Measurements from ENCODE around the gene RNF19B. TPM values are rescaled to one million over a fixed set of nuclear protein-coding genes. Genes with fewer than 3 reads are reported as not detected.
A peak's percentile ranks its signal among the peaks of the same experiment; 100 is the strongest.

The RNF19B gene
- polyA plus RNA-seq, 3 donors, result 17.7 to 19.9 (median 18.5) TPM

DNA sequence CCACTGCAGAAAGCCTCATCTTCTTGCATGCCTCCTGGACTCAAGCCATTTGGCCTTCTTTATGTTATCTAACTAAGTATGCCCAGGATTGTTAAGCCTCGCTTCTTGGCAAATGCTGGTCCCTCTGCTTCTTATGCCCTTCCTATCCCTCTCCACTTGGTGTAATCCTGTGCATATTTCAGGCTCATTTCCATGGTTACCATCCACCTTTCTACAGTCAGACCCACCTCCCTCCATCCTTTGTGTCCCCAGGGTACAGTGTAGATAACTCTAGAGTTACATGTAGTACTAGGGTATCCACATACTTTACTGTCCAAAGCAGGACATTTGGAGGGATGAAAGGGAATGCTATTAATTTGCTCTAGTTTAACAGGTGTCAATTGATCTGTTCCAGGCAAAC is 6.5 kb upstream of the RNF19B start:
- no peak for DNase-seq

DNA sequence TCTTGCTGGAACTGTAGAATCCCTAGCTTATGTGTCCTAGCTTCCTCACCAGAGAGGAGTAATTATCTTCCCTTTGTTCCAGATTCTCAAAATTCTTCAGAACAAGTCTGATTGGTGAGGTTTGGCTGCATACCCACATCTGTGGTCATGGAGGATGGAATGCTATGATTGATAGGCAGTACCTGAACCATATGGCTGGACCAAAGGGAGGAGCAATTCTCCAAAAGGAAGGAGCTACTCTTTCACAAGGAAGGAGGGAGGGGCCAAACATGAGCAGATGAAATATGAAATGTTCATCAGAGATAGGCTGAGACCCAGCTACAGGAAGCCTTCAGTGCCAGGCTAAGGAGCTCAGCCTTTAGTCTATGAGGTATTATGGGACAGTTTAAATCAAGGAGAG is 5.0 kb upstream of the RNF19B start:
- no peak for DNase-seq

DNA sequence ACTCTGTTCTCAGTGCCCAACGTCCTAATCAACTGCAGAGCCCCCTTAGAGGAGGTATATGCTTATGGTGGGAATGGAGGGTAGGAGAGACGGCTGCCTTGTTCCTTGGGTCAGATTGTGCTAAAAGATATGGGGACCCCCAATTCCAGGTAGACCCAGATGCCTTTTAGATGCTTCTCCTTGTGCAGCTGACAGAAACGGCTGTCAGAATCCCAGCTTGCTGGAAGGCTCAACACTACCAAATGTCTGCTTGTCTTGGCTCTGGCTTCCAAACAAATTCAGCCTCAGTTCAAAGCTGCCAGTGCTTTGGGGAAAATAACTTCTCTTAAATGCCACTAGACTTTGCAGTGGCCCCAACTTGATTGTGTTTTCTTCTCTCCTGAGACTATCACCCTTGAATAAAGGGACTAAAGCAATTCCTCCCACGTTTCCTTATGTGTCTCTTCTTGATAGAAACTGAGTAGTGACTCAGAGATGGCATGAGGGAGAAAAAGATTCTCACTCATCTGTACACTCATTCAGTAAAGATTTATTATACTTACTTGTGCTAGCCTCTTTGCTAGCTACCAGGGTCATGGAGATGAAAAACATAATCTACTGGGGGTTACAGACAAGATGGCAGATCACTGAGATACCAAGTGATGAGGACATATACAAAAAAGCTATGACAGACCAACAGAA is 3.4 kb upstream of the RNF19B start:
- DNase-seq, result no peak

DNA sequence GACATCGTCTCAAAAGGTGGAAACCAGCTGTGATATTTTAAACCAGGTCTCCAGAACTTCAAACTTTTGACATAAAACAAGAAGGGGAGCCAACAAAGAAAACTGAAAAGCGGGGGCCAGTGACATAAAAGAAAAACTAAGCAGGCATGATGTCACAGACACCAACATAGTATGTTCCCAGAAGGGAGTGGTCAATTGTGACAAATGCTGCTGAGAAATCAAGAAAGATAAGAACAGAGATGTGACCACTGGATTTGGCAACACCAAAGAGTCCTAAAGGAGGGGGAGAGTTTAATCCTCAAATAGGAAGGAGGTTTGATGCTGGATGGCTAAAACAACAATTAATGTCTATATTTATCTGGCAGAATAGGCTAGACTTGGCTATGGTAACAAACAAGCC is 2.3 kb upstream of the RNF19B start:
- DNase-seq, result no peak

DNA sequence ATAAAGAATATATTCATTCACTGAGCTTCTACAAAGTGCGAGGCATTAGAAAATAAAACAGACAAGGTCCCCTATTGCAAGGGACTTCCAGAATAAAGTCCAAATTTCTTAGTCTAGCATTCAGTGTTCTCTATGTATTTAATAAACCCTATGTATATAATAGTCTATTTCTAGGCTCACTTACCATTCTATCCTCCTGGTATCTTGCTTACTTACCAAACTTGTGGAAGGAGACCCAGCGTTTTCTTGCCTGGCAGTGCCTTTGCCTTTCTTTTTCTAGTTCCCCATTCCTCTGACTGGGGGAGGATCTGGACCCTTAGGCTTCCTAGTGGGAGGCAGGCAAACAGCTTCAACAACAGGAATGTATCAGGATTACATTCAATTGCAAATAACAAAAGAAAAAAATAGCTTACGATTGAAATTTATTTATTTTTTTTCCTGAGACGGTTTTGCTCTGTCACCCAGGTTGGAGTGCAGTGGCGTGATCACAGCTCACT is 690 bp upstream of the RNF19B start:
- DNase-seq, result no peak

DNA sequence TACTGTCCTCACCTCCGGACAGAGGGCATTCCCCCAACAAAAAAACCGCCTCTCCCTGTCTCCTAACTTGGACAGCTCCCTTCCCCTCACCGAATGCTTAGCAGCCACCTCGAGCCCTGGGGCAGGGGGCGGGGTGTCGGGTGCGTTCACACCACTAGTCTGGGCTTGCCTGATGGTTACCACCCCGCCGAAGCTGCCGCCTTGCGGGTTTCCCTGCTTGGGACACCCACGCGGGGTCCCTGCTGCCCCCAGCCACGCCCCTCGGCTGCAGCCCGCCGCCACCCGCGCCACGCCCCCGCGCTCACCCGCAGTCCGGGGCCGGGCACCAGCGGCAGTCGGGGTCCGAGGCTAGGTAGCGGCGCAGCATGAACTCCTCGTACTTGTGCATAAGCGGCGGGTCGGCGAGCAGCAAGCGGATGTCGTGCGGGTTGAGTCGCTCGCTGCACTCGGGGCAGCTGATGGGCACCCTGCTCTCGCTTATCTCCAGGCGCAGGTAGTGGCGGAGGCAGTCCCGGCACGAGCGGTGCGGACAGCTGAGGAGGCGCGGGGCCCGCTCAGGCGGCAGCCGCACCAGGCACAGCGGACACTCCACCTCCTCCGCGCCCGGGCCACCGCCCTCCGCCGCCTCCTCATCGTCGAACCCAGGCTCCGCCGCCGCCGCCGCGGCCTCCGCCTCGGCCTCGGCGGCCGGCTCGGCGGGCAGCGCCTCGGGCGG is 706 bp downstream of the RNF19B start:
- DNase-seq, result peak; percentile 58

DNA sequence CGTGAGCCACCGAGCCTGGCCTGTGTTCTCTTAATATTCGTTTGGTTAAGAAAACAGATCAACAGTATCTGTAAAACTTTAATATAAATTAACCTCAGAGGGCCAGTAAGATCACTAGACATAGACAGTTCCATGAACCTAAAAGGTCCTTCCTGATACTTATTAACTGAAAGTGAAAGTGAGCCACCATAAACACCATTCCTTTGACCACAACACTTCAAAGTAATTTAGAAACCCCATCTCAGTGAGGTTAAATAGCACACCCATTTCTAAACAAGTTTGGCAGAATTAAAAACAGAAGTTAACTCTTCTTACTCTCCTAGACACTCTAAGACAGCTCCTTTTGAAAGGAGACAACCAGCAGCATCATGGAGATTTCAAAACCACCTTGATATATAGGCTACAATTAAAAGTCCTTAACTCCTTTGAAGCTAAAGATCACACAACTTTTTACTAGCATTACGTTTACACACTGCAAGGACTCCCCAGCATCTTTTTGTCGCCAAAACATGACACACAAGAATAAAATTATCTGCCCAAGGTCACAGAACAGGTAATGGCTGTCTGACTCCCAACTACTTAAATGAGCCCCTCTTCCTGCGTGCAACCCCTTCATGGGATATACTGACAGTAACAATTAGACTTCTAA is 2.2 kb downstream of the RNF19B start:
- DNase-seq, result no peak

DNA sequence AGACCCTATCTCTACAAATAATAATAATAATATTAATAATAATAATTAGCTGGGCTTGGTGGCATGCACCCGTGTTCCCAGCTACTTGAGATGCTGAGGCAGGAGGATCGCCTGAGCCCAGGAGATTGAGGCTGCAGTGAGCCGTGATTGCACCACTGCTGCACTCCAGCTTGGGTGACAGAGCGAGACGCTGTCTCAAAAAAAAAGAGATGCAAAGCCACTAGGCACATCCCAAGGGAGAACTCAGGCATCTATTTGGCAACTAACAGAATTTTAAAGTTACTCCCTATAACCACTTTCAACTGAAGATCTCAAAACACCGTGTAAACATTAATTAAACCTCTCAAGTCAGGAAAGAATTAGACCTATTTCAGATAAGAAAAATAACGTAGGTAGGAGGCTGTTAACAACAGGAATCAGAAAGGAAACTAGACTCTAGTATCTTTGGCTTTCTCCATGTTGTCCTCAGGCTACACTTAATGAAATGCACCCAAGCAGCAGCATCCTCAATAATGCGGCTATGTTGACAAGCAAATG is 3.7 kb downstream of the RNF19B start:
- DNase-seq, result no peak

DNA sequence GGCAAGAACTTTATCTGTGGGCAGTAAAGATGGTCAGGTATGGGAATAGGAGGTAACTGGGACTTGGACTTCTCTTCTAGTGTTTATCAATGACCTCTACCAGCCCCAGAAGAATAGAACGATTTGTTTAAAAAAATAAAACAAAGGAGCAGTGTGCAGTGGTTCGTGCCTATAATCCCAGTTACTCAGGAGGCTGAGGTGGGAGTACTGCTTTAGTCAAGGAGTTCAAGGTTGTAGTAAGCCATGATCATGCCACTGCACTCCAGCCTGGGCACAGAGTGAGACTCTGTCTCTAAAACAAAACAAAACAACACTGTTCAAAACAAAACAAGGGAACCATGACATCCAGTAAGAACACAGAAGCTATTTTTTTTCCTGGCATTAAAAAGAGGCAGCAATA is 4.3 kb downstream of the RNF19B start:
- no peak for DNase-seq

DNA sequence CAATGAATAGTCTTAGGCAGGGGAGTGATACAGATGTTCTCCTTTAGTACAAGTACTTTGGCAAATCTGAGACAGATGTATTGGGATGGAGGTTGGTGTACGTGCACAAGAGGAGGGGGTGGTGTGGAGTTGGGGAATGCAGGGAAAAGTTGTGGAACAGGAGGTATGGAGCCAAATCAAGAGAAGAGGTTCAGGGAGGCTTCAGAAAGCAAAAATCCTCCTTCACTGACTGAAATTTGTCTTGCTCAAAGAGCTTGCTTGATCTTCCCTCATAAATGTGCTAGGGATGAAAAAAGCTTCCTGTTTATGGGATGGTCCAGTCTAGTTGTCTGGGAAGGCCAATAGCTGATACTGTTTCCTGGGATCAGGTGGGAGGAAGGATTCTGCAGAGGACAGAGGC is 5.8 kb downstream of the RNF19B start:
- no peak for DNase-seq

DNA sequence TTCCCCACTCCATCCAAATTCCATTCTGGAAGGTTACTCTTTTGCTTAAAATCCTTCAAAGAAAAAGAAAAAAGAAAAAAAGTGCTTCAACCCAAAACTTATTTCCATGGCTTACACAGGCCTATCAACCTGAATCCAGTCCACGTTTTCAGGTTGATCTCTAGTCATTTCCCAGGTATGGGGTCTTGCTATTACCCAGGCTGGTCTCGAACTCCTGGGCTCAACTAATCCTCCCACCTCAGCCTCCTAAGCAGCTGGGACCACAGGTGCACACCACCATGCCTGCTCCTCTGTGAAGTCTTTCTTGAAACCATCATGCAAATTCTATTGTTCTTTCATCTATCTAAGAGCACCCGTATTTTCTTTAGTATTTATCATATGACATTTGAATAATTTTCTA is 7.6 kb downstream of the RNF19B start:
- DNase-seq, result no peak

DNA sequence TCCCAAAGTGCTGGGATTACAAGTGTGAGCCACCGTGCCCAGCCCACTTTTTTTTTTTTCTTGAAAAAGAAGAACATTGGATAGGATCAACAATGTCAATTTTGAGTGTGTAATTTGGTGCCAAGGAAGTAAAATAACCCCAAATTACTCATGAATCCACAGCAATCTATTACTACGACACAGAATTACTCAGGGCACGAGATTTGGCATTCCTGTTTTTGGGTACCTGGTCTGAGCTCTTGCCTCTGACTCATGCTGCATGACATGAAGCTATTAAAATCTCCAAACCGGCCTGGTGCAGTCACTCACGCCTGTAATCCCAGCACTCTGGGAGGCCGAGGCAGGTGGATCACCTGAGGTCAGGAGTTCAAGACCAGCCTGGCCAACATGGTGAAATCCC is 10.4 kb downstream of the RNF19B start:
- no peak for DNase-seq

DNA sequence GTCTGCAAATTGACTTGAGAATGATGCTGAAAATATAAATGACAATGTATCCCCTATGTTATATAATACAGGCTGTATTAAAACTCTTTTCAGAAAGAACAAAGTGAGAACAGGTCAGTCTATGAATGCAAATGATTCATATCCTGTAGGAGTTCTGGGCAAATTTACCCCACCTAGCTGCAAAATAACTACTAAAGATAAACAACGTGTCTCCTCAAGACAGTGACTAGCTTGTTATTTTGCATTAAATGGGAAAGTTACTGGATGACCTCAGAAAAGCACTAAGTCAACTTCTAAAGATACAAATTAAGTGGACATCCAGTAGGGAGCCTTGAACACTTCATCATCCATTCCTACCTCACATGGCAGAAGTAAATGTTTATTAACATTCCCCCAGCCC is 11.1 kb downstream of the RNF19B start:
- no peak for DNase-seq

DNA sequence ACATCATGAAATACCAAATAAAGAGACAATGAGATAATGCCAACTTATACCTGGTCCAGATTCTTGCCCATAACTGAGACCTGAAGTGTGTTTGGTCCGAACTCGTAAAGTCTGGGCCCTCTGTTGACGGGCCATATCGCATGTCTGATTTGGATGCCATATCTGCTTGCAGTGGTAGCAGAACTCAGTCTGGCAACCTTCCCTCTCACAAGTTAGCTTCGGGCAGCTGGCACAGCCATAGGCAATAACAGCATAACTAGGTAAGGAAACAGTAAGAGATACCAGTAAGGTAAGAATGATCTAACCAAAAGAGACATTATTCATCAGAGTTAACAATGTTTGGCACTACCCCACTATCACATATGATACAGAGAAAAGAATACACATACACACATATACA is 15.1 kb downstream of the RNF19B start:
- no peak for DNase-seq

DNA sequence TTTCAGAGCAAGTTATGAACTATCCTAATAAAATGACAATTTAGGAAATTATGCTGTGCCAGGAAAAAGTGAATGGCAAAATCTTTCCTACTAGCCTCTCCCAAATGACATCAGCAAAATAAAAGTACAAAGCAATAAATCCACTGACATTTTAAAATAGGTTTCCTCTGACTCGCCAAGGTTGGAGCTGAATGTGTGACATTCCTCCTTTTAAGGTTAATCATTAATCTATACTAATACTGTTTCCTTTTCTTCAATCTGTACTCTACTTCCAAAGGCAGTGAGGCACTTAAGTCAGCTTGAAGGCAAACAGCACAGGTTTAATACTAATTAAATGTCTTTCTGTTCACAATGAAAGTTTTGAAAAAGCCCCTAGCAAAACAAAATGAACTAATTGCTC is 15.7 kb downstream of the RNF19B start:
- no peak for DNase-seq

DNA sequence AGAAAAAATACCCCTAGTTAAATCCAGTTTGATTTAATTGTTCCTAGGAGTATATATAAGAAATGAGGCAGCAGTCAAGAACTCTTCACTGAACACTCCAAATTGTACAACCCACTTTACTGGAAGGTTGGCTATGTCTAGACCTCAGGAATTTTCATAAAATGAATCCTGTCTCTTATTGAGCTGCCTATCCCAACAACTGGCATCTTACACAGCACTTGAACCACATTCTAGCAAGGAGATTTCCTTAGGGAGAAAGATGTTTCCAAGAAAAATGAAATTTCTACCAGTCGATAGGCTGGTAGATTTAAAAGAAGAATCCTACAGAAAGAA is 16.3 kb downstream of the RNF19B start:
- DNase-seq, result no peak

DNA sequence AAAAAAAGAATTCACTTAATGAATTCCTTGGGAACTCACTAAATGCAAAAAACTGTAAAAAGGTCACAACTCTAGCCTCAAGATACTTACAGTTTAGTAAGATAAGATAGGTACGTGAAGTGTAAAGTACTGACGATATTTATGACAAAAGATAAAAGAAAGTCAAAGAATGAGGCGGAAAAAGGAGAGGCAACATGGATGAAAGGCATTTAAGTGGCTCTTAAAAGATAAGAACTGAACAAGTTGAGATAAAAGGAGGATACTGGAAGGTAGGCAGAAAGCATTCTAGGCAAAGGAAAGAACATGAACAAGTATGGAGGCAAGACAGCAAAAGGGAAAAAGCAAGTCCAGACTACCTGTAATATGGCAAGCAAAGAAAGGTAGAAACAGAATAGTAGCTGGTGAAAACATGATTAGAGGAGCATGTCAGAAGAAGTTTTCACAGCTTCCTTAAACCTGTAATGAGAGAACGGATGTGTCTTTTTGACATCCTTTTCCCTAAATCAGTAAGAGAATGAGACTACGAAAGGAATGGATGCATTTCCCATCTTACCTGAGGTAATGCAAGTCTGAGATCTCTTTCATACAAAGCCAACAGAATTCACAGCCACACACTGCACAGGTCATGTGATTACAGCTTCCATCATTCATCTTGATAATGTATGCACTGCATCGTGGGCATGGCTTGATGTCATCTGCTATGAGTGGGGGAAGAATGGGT is 16.8 kb downstream of the RNF19B start:
- no peak for DNase-seq

DNA sequence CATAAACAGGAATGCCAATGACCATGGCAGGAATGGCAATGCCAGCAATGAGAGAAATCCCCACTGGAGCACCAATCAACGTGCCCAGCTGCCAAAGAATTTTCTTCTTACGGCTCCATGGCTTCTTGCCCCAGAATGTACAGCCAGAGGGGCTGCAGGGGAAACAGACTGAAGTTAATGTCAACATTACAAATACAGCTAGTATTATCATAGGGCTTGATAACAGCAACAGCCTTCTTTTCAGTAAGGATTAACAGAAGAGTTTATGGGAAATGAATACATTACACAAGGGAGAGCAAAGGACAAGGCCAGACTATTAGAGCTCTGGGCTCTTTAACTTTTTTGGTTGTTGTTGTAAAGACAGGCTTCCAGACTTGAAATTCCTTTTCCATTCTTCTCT is 18.2 kb downstream of the RNF19B start:
- no peak for DNase-seq

DNA sequence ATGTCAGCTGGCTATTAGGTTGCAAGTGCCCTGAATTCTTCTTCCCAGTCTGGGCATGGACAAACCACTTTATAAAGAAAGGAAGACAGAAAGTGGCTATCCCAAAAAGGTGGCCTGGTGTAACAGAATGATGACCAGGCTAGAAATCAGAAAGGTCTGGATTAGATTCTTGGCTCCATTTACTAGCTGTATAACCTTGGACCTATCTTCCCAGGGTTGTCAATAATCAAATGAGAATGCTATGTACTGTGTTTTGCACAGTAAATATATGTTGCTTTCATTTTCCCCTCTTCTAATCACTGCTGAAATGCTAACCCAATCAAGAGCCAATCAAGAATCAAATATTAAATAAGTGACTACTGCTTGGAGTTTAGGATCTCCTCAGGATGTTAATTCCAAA is 20.4 kb downstream of the RNF19B start:
- DNase-seq, result no peak

DNA sequence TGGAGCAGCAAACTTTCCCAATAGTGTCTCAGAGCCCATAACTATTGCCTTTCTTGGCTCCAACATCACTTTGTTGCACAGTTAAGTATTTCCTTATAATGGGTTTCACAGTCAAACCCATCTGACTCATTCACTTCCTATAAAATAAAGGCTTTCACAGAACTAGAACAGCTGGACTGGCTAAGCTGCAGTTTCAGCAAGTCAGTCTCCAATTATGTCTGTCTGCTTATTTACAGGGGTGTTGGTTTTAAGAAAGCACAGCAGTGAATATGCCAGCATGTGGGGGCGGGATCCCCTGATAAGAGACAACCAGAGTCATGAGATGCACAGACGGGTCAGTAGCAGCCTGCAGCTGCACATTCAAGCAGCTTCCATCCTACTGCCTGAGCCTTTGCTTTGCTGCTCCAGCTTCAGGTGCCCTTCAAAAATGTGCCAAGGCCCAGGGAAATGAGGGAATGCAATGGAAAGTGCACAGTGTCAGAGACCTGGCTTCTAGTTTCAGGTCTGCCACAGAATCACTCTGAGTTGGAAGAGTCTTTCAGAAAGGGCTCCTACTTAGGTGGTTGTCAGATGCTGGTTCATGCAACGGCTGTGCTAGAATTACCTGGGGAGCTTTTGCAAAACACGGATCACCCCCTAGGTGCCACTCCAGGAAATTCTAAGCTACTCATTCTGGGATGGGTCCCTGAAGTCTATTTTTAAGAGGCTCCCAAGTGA is 24.8 kb downstream of the RNF19B start:
- no peak for DNase-seq

DNA sequence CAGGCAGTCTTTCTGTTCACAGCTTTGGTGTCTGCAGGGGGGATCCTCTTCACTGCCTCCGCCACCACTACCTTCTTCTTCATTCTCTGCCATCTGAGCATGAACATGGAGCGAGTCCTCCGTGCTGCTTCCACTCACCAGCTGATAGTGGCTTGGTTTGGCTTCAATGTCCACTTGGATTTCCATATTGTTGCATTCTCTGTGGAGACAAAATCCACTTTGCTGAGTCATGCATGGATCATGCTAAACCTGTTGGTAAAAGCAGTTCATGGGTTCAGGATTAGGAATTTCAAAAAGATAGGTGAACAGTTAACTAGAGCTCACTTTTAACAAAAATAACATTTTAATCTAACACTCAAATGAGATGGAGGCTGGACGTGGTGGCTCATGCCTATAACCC is 27.5 kb downstream of the RNF19B start:
- no peak for DNase-seq

DNA sequence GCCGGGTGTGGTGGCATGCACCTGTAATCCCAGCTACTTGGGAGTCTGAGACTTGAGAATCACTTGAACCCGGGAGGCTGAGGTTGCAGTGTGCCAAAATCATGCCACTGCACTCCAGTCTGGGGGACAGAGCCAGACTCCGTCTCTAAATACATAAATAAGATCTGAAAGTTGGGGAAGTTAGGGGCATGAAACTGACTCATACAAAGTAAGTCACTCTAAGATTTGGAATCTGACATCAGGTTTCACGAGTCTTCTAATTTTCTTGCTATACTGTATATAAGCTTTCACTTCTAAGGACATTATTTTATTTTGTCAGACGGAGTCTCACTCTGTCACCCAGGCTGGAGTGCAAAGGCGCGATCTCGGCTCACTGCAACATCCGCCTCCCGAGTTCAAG is 30.1 kb downstream of the RNF19B start:
- DNase-seq, result no peak

Measured in renal pelvis (tissue), 4 donors.